GM23338 (cell line): Measurements from ENCODE around the gene TMEM174. TPM values are rescaled to one million over a fixed set of nuclear protein-coding genes. Genes with fewer than 3 reads are reported as not detected.

Source experiments
- CREB1 ChIP-seq: fragments of 250-450 bp; sonication (Bioruptor Pico); IDR thresholded peaks from 2 replicates; pipeline ENCODE4 v1.5.0; 2020; ENCODE audit warnings: low read depth, mild to moderate bottlenecking, moderate library complexity
- EZH2phosphoT487 ChIP-seq: fragments of 200-600 bp; sonication (generic); IDR thresholded peaks from one replicate; pipeline ENCODE4 v1.8.1; 2018; ENCODE audit warnings: antibody characterized with exemption; ENCODE audit not compliant: unreplicated experiment
- NANOG ChIP-seq: IDR thresholded peaks from 2 replicates; pipeline ENCODE4 v1.6.1; 2016; ENCODE audit warnings: antibody characterized with exemption, borderline replicate concordance
- POLR2AphosphoS5 ChIP-seq: IDR thresholded peaks from 2 replicates; pipeline ENCODE4 v1.6.1; 2016; ENCODE audit warnings: antibody characterized with exemption, low read depth
- STAT1 ChIP-seq: IDR thresholded peaks from one replicate; pipeline ENCODE4 v1.6.1; 2016; ENCODE audit warnings: antibody characterized with exemption; ENCODE audit not compliant: unreplicated experiment
- ZNF114 ChIP-seq: fragments of 250-450 bp; sonication (Bioruptor Pico); IDR thresholded peaks from 2 replicates; pipeline ENCODE4 v1.5.0; 2020; ENCODE audit warnings: mild to moderate bottlenecking, moderate library complexity
- ZNF331 ChIP-seq: fragments of 250-450 bp; sonication (Bioruptor Pico); IDR thresholded peaks from 2 replicates; pipeline ENCODE4 v1.5.0; 2020; ENCODE audit warnings: low read depth, mild to moderate bottlenecking, moderate library complexity
- polyA plus RNA-seq: library from polyadenylated mRNA; unstranded; fragments of >200 nt; fragmentation: Nextera tagmentation; extraction: Ambion mirVana; gene quantifications from 2 replicates; pipeline ENCODE4 v1.2.1, GENCODE V29; 2016
- total RNA-seq: library from RNA; depleted of rRNA; stranded (reverse); fragments of >200 nt; shearing (Covaris generic); gene quantifications from 2 replicates; pipeline ENCODE4 v1.2.3, GENCODE V29; 2014
- TF ChIP-seq, protein P1 (sequence below): fragments of 250-450 bp; sonication (Bioruptor Pico); IDR thresholded peaks from 2 replicates; pipeline ENCODE4 v1.5.0; 2020; ENCODE audit warnings: mild to moderate bottlenecking, moderate library complexity
- TF ChIP-seq, protein P2 (sequence below): IDR thresholded peaks from 2 replicates; pipeline ENCODE4 v1.6.1; 2016; ENCODE audit warnings: antibody characterized with exemption
- TF ChIP-seq, protein P3 (sequence below): IDR thresholded peaks from one replicate; pipeline ENCODE4 v1.6.1; 2018; ENCODE audit warnings: antibody characterized with exemption; ENCODE audit not compliant: unreplicated experiment
- TF ChIP-seq, protein P4 (sequence below), 2 experiments: fragments of 200-600 bp in 1 of 2; sonication (generic) in 1 of 2; conservative IDR thresholded peaks; 2 replicates each; pipeline versions ENCODE4 v1.5.1 to v1.6.1; 2016 to 2017; ENCODE audit warnings: antibody characterized with exemption in 2 of 2, low read depth in 2 of 2, mild to moderate bottlenecking in 2 of 2, moderate library complexity in 1 of 2

The TMEM174 gene
- total and polyA plus RNA-seq, 2 experiments from 2014 or later, result not detected

DNA sequence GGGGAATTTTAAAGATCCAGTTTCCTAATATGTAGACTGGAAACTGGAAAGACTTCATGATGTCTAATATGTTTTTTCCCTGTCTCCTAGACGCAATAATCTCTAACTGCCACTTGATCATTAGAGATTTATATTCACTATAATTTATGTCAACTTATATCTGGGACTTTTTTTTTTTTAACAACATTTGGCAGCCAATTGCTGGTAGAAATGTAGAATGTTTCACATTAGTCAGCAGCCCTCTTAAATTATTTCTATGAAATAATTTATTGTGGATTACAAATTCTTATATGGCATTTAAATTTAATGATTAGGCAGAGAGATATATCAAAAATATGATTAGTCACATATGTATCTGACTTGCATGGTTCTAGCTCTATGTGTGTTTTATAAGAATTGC is 48.2 kb downstream of the TMEM174 start (continued):
- TF ChIP-seq, protein P1, sequence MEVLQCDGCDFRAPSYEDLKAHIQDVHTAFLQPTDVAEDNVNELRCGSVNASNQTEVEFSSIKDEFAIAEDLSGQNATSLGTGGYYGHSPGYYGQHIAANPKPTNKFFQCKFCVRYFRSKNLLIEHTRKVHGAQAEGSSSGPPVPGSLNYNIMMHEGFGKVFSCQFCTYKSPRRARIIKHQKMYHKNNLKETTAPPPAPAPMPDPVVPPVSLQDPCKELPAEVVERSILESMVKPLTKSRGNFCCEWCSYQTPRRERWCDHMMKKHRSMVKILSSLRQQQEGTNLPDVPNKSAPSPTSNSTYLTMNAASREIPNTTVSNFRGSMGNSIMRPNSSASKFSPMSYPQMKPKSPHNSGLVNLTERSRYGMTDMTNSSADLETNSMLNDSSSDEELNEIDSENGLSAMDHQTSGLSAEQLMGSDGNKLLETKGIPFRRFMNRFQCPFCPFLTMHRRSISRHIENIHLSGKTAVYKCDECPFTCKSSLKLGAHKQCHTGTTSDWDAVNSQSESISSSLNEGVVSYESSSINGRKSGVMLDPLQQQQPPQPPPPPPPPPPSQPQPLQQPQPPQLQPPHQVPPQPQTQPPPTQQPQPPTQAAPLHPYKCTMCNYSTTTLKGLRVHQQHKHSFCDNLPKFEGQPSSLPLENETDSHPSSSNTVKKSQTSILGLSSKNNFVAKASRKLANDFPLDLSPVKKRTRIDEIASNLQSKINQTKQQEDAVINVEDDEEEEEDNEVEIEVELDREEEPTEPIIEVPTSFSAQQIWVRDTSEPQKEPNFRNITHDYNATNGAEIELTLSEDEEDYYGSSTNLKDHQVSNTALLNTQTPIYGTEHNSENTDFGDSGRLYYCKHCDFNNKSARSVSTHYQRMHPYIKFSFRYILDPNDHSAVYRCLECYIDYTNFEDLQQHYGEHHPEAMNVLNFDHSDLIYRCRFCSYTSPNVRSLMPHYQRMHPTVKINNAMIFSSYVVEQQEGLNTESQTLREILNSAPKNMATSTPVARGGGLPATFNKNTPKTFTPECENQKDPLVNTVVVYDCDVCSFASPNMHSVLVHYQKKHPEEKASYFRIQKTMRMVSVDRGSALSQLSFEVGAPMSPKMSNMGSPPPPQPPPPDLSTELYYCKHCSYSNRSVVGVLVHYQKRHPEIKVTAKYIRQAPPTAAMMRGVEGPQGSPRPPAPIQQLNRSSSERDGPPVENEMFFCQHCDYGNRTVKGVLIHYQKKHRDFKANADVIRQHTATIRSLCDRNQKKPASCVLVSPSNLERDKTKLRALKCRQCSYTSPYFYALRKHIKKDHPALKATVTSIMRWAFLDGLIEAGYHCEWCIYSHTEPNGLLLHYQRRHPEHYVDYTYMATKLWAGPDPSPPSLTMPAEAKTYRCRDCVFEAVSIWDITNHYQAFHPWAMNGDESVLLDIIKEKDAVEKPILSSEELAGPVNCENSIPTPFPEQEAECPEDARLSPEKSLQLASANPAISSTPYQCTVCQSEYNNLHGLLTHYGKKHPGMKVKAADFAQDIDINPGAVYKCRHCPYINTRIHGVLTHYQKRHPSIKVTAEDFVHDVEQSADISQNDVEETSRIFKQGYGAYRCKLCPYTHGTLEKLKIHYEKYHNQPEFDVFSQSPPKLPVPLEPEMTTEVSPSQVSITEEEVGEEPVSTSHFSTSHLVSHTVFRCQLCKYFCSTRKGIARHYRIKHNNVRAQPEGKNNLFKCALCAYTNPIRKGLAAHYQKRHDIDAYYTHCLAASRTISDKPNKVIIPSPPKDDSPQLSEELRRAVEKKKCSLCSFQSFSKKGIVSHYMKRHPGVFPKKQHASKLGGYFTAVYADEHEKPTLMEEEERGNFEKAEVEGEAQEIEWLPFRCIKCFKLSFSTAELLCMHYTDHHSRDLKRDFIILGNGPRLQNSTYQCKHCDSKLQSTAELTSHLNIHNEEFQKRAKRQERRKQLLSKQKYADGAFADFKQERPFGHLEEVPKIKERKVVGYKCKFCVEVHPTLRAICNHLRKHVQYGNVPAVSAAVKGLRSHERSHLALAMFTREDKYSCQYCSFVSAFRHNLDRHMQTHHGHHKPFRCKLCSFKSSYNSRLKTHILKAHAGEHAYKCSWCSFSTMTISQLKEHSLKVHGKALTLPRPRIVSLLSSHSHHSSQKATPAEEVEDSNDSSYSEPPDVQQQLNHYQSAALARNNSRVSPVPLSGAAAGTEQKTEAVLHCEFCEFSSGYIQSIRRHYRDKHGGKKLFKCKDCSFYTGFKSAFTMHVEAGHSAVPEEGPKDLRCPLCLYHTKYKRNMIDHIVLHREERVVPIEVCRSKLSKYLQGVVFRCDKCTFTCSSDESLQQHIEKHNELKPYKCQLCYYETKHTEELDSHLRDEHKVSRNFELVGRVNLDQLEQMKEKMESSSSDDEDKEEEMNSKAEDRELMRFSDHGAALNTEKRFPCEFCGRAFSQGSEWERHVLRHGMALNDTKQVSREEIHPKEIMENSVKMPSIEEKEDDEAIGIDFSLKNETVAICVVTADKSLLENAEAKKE (CRISPR knock-in tag), result no peak
- TF ChIP-seq, protein P2, sequence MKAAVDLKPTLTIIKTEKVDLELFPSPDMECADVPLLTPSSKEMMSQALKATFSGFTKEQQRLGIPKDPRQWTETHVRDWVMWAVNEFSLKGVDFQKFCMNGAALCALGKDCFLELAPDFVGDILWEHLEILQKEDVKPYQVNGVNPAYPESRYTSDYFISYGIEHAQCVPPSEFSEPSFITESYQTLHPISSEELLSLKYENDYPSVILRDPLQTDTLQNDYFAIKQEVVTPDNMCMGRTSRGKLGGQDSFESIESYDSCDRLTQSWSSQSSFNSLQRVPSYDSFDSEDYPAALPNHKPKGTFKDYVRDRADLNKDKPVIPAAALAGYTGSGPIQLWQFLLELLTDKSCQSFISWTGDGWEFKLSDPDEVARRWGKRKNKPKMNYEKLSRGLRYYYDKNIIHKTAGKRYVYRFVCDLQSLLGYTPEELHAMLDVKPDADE, result no peak
- TF ChIP-seq, protein P3, sequence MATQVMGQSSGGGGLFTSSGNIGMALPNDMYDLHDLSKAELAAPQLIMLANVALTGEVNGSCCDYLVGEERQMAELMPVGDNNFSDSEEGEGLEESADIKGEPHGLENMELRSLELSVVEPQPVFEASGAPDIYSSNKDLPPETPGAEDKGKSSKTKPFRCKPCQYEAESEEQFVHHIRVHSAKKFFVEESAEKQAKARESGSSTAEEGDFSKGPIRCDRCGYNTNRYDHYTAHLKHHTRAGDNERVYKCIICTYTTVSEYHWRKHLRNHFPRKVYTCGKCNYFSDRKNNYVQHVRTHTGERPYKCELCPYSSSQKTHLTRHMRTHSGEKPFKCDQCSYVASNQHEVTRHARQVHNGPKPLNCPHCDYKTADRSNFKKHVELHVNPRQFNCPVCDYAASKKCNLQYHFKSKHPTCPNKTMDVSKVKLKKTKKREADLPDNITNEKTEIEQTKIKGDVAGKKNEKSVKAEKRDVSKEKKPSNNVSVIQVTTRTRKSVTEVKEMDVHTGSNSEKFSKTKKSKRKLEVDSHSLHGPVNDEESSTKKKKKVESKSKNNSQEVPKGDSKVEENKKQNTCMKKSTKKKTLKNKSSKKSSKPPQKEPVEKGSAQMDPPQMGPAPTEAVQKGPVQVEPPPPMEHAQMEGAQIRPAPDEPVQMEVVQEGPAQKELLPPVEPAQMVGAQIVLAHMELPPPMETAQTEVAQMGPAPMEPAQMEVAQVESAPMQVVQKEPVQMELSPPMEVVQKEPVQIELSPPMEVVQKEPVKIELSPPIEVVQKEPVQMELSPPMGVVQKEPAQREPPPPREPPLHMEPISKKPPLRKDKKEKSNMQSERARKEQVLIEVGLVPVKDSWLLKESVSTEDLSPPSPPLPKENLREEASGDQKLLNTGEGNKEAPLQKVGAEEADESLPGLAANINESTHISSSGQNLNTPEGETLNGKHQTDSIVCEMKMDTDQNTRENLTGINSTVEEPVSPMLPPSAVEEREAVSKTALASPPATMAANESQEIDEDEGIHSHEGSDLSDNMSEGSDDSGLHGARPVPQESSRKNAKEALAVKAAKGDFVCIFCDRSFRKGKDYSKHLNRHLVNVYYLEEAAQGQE, result no peak
- TF ChIP-seq, protein P4, sequence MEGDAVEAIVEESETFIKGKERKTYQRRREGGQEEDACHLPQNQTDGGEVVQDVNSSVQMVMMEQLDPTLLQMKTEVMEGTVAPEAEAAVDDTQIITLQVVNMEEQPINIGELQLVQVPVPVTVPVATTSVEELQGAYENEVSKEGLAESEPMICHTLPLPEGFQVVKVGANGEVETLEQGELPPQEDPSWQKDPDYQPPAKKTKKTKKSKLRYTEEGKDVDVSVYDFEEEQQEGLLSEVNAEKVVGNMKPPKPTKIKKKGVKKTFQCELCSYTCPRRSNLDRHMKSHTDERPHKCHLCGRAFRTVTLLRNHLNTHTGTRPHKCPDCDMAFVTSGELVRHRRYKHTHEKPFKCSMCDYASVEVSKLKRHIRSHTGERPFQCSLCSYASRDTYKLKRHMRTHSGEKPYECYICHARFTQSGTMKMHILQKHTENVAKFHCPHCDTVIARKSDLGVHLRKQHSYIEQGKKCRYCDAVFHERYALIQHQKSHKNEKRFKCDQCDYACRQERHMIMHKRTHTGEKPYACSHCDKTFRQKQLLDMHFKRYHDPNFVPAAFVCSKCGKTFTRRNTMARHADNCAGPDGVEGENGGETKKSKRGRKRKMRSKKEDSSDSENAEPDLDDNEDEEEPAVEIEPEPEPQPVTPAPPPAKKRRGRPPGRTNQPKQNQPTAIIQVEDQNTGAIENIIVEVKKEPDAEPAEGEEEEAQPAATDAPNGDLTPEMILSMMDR (conservative IDR thresholded peaks at IDR 0.05; ENCODE audit: low read depth in 2 of 2), result no peak
- TF ChIP-seq ZNF114, result no peak
- TF ChIP-seq STAT1, result no peak
- no peak for TF ChIP-seq ZNF331
- no peak for TF ChIP-seq CREB1
- TF ChIP-seq NANOG, result no peak
- no peak for TF ChIP-seq EZH2phosphoT487
- no peak for TF ChIP-seq POLR2AphosphoS5
